ENCODE results near the gene ABCA13. TPM values are rescaled to one million over a fixed set of nuclear protein-coding genes. Genes with fewer than 3 reads are reported as not detected.

ABCA13 gene
- total RNA-seq, 1 experiment from 2014 or later = not detected

DNA sequence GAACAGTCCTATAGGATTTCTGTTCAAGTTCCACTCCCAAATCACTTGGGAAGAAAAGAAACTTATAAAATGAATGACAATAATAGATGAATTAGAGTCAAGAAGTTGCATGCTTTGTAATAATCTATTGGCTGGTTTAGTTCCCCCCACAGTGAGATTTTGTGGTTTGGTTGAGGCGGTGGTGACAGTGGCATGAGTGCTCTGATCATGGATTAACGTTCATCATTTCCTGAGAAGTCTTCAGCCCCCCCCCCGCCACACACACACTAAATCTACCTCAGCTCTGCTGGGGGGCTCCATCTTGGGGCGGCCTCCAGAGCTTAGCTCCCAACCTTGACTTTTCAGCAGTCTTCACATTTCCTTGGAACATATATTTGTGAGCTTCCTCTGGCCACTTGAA lies 121.7 kb downstream of the ABCA13 start:
- no peaks in the 10 kb centered on the region for H3K27me3 ChIP-seq (ENCODE audit: insufficient read depth, low read length)
- H2AFZ ChIP-seq (ENCODE audit: low read depth, low read length, poor library complexity, severe bottlenecking) = no peak overlapping the region
- H3K79me2 ChIP-seq (ENCODE audit: insufficient read depth, low read length) = no peaks in the 10 kb centered on the region
- ChIA-PET RAD21 (ENCODE audit: low non-redundant PET in 1 of 2, low total read pairs in 2 of 2, uncharacterized antibody in 2 of 2, unreplicated experiment in 2 of 2) (no interaction called here), CTCF (no interaction called here), POLR2A (no interaction called here)
- no peaks in the 10 kb centered on the region for H3K9me2 ChIP-seq (ENCODE audit: insufficient read depth)
- TF ChIP-seq EZH2phosphoT487 (IDR thresholded peaks at IDR 0.05; ENCODE audit: borderline replicate concordance) = no peak
- no peak for TF ChIP-seq ZFX (IDR thresholded peaks at IDR 0.05)
- TF ChIP-seq, protein P1, sequence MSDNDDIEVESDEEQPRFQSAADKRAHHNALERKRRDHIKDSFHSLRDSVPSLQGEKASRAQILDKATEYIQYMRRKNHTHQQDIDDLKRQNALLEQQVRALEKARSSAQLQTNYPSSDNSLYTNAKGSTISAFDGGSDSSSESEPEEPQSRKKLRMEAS (IDR thresholded peaks at IDR 0.05) = no peak
- H3K36me3 ChIP-seq (ENCODE audit: control insufficient read depth in 1 of 2, insufficient read depth in 2 of 2, low read length in 2 of 2) = no peaks in the 10 kb centered on the region
- H4K20me1 ChIP-seq (ENCODE audit: insufficient read depth) = no peaks in the 10 kb centered on the region
- H3K9ac ChIP-seq (ENCODE audit: low read length) = no peak overlapping the region
- ATAC-seq (no peak), DNase-seq (ENCODE audit: low read depth, low spot score) (no peak)
- no peak overlapping the region for H3K27ac ChIP-seq (ENCODE audit: low read depth, low read length)
- no peak overlapping the region for H3K4me3 ChIP-seq (replicated peaks in 1 of 2; ENCODE audit: low read depth in 1 of 2, low read length in 2 of 2)
- intact Hi-C loops (cut with micrococcal nuclease) = no loop called here
- H3K9me3 ChIP-seq (ENCODE audit: control insufficient read depth in 1 of 2, insufficient read depth in 1 of 2, low read depth in 1 of 2, low read length in 2 of 2) = no peaks in the 10 kb centered on the region
- H3K4me2 ChIP-seq (ENCODE audit: low read length) = no peak overlapping the region
- no TSS peak for BruUV-seq (replicated peaks)
- H3K4me1 ChIP-seq (ENCODE audit: control insufficient read depth in 1 of 2, insufficient read depth in 2 of 2, low read length in 2 of 2) = no peaks in the 10 kb centered on the region

DNA sequence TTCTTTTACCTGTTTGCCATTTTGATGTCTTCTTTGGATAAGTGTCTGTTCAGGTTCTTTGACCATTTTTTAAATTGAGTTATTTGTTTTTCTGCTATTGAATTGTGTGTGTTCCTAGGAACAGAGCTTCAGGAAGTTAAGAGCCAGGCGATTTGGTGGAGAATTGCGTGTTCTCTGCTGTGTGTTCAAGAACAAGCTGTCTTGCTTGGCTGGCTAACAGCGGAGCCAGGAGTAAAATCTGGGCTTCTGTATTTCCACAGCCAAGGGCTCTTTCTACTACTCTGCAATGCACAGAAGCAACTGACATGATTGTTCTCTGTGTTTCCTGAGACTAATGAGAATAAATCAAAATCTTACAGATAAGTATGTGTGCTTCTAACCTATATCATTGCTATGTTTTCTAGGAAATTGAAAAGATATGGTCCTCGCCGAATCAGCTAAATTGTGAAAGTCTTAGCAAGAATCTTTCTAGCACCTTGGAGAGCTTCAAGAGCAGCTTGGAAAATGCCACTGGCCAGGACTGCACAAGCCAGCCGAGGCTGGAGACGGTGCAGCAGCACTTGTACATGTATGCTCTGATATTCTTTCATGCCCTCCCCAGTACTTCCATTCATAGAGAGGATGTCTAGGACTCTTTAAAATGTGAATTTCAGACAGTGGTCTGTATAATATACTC lies 124.2 kb downstream of the ABCA13 start:
- Histone ChIP-seq H3K4me1 (ENCODE audit: control insufficient read depth in 1 of 2, insufficient read depth in 2 of 2, low read length in 2 of 2) (no peaks in the 10 kb centered on the region), H3K4me2 (ENCODE audit: low read length) (no peak overlapping the region), H3K27me3 (ENCODE audit: insufficient read depth, low read length) (no peaks in the 10 kb centered on the region), H3K9me2 (ENCODE audit: insufficient read depth) (no peaks in the 10 kb centered on the region), H3K4me3 (replicated peaks in 1 of 2; ENCODE audit: low read depth in 1 of 2, low read length in 2 of 2) (no peak overlapping the region), H3K36me3 (ENCODE audit: control insufficient read depth in 1 of 2, insufficient read depth in 2 of 2, low read length in 2 of 2) (no peaks in the 10 kb centered on the region), H3K79me2 (ENCODE audit: insufficient read depth, low read length) (no peaks in the 10 kb centered on the region), H4K20me1 (ENCODE audit: insufficient read depth) (no peaks in the 10 kb centered on the region), H3K9me3 (ENCODE audit: control insufficient read depth in 1 of 2, insufficient read depth in 1 of 2, low read depth in 1 of 2, low read length in 2 of 2) (no peaks in the 10 kb centered on the region), H2AFZ (ENCODE audit: low read depth, low read length, poor library complexity, severe bottlenecking) (no peak overlapping the region), H3K9ac (ENCODE audit: low read length) (no peak overlapping the region), H3K27ac (ENCODE audit: low read depth, low read length) (no peak overlapping the region)
- POLR2A ChIA-PET = no interaction called here
- RAD21 ChIA-PET (ENCODE audit: low non-redundant PET in 1 of 2, low total read pairs in 2 of 2, uncharacterized antibody in 2 of 2, unreplicated experiment in 2 of 2) = no interaction called here
- intact Hi-C loops (cut with micrococcal nuclease) = loop anchor here (5.0 kb wide), 1 partner anchor 48 kb away; no protein-coding TSS in a partner anchor
- BruUV-seq (replicated peaks) = no TSS peak
- ATAC-seq (no peak), DNase-seq (ENCODE audit: low read depth, low spot score) (no peak)
- CTCF ChIA-PET = no interaction called here
- TF ChIP-seq ZNF274 (IDR thresholded peaks at IDR 0.05; ENCODE audit: low read depth, low read length) (no peak), EGR1 (IDR thresholded peaks at IDR 0.05; ENCODE audit: low read depth) (no peak), YY1 (IDR thresholded peaks at IDR 0.05; ENCODE audit: extremely low read depth, insufficient replicate concordance, low read depth, low read length) (no peak), EZH2 (IDR thresholded peaks at IDR 0.05) (no peak), FOSL1 (IDR thresholded peaks at IDR 0.05; ENCODE audit: low read depth) (no peak), CEBPB (IDR thresholded peaks at IDR 0.05; ENCODE audit: low read depth) (no peak), POLR2A (IDR thresholded peaks at IDR 0.05; ENCODE audit: borderline replicate concordance, extremely low read depth, insufficient read depth, insufficient read length) (no peak), SIN3A (IDR thresholded peaks at IDR 0.05; ENCODE audit: low read depth) (no peak), SRF (IDR thresholded peaks at IDR 0.05; ENCODE audit: low read depth) (no peak), EZH2phosphoT487 (IDR thresholded peaks at IDR 0.05; ENCODE audit: borderline replicate concordance) (no peak)
- TF ChIP-seq, protein P2, sequence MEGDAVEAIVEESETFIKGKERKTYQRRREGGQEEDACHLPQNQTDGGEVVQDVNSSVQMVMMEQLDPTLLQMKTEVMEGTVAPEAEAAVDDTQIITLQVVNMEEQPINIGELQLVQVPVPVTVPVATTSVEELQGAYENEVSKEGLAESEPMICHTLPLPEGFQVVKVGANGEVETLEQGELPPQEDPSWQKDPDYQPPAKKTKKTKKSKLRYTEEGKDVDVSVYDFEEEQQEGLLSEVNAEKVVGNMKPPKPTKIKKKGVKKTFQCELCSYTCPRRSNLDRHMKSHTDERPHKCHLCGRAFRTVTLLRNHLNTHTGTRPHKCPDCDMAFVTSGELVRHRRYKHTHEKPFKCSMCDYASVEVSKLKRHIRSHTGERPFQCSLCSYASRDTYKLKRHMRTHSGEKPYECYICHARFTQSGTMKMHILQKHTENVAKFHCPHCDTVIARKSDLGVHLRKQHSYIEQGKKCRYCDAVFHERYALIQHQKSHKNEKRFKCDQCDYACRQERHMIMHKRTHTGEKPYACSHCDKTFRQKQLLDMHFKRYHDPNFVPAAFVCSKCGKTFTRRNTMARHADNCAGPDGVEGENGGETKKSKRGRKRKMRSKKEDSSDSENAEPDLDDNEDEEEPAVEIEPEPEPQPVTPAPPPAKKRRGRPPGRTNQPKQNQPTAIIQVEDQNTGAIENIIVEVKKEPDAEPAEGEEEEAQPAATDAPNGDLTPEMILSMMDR (IDR thresholded peaks at IDR 0.05 in 2 of 3, conservative IDR thresholded peaks at IDR 0.05 in 1 of 3; ENCODE audit: borderline replicate concordance in 1 of 3, insufficient read depth in 1 of 3, low read depth in 2 of 3, low read length in 2 of 3) = no peak
- TF ChIP-seq, protein P3, sequence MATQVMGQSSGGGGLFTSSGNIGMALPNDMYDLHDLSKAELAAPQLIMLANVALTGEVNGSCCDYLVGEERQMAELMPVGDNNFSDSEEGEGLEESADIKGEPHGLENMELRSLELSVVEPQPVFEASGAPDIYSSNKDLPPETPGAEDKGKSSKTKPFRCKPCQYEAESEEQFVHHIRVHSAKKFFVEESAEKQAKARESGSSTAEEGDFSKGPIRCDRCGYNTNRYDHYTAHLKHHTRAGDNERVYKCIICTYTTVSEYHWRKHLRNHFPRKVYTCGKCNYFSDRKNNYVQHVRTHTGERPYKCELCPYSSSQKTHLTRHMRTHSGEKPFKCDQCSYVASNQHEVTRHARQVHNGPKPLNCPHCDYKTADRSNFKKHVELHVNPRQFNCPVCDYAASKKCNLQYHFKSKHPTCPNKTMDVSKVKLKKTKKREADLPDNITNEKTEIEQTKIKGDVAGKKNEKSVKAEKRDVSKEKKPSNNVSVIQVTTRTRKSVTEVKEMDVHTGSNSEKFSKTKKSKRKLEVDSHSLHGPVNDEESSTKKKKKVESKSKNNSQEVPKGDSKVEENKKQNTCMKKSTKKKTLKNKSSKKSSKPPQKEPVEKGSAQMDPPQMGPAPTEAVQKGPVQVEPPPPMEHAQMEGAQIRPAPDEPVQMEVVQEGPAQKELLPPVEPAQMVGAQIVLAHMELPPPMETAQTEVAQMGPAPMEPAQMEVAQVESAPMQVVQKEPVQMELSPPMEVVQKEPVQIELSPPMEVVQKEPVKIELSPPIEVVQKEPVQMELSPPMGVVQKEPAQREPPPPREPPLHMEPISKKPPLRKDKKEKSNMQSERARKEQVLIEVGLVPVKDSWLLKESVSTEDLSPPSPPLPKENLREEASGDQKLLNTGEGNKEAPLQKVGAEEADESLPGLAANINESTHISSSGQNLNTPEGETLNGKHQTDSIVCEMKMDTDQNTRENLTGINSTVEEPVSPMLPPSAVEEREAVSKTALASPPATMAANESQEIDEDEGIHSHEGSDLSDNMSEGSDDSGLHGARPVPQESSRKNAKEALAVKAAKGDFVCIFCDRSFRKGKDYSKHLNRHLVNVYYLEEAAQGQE (IDR thresholded peaks at IDR 0.05; ENCODE audit: low read depth) = no peak
- TF ChIP-seq, protein P4, sequence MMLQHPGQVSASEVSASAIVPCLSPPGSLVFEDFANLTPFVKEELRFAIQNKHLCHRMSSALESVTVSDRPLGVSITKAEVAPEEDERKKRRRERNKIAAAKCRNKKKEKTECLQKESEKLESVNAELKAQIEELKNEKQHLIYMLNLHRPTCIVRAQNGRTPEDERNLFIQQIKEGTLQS (IDR thresholded peaks at IDR 0.05) = no peak
